Right renal pelvis (tissue), 4 donors: ENCODE data around the gene DLX6. TPM values are rescaled to one million over a fixed set of nuclear protein-coding genes. Genes with fewer than 3 reads are reported as not detected.

Source experiments
- DNase-seq, 4 donors: peaks; one replicate each; pipeline ENCODE4 v3.0.0-alpha.2; 2013; ENCODE audit warnings: low read depth in 4 of 4, low spot score in 3 of 4, missing footprints in 1 of 4
- polyA plus RNA-seq, 4 donors: library from polyadenylated mRNA; unstranded; fragments of 120-200 nt; gene quantifications; one replicate each; pipeline ENCODE4 v1.2.1, GENCODE V29; 2013; ENCODE audit not compliant: insufficient read length in 4 of 4

The DLX6 gene
- polyA plus RNA-seq, 4 donors: 0.05 to 0.08 TPM; not detected in 2

DNA sequence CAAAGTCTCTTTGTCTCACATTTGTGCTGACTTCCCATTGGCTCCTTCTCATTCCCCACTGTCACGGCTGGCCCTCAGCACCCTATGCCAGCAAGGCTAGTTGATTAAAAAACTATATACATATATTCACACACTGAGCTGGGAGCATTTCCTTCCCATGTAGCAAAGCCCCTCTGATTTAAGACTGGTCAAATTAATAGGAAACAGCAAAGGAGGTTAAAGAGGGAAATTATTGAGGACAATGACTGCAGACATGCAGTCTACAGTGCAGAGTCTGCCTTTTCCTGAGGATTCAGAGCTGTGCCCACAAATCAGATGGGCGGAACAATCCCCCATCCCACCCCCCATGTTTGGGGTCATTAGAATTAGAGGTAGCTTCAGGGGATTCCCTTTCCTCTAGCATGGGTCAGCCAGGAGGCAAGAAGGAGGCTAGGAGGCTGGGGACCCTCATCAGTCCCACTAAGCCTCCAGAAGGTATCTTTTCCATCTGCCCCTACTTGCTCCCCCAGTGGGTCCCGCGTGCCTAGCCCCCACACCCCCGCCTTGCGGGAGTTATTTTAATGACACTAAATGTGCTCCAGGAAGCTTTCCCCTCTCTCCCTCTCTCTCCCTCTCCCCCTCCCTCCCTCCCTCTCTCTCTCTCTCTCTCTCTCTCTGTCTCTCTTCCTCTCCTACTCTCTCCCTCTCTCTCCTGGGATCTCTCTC is 9.8 kb upstream of the DLX6 start:
- DNase-seq: no peak

DNA sequence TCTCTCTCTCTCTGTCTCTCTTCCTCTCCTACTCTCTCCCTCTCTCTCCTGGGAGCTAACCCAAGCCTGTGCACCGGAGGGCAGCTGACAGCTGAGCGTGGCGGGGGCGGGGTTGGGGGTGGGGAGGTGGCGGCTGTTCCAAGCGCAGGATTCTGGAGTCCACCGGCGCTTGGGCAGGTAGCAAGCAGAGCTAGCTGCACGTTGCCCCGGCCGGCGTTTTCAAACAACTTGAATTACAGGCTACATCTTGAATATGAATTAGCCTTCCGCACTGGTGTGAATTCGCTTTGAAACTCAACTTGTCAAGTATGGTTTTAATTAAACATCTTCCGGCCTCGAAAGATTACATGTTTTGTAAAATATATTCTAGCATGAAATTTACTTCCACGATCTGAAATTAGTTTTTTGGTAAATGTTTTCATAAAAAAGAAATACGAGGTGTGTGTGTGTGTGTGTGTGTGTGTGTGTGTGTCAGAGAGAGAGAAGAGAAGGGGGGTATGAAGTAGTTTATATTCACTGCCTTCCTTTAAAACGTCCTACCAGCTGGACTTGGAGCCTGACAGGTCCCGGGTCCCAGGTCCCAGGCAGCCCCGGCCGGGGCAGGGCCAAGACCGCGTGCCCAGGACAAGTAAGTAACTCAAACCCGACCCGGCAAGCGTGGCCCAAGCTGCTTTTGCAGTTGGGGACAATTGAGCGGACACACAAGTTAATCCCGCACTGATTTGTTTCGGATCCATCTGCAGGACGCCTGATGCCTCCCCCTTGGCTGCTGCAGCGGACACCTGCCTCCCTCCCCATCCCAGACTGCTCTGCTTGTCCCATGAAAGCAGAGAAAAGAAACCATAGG is 9.0 kb upstream of the DLX6 start:
- no peak for DNase-seq

DNA sequence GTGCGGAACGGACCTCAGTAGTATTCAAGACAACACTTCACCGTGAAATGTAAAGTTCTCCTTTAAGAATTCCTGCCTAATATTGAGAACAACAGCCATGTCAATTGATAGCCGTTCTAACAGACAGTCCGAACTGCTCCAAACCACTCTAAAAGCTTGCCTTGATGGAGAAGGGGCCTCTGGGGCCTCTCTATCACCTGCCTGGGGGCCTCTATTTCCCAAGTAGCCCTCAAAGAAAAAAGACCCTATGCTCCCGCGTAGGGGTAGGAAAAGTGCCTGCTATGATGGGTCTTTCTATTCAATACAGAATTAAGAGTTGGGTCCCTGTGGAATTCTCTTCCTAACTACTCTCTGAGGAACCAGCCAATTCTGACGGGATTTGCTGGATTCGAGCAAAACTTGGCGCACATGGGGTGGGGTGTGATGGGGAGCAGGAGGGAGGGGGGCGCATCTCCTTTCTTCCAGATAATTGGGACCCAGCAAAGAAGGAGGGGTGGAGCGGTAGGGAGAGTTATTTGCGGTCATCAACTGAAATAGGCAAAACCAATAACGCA is 8.3 kb upstream of the DLX6 start:
- no peak for DNase-seq

DNA sequence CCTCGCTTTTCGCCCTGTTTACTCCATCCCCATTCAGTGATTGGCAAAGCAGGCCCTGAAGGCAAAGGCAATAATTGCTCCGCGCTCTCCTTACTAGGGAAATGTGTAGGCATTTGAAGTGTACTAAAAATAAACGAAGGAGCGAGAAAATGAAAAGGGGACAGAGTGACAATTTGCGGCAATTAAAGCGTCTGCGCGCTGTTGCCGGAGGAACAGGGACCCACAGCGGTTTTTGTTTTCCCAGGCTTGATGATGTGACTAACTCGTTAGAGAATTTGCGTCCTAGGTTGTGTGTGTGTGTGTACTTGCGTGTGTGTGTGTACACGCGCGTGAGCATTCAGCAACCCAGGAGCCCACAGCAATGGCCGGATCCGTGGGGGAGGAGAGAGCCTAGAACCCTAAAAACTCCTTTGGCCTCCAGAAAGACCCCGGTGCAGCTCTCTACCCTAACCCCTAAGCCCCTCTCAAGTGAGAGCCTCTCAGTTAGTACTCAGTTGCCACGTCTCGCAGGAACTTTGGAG is 7.8 kb upstream of the DLX6 start:
- no peak for DNase-seq

DNA sequence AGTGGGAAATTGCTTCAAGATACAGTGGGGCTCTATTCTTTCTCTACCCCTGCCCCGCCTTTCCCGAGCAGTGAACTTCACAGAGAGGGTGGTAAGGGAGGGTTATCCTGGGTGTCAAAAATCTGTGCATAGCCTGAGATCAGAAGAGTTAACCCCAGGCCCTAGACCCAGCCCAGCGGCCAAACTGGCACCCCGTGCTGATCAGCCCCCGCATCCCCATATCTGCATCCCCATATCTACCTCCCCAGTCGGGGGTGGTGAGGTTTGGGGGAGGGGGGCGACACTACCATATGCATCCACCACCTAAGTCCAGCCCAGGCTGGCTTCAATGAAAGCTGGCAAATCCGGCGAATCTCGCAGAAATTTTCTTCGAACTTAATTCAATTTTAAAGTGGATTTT is 7.0 kb upstream of the DLX6 start:
- DNase-seq: no peak

DNA sequence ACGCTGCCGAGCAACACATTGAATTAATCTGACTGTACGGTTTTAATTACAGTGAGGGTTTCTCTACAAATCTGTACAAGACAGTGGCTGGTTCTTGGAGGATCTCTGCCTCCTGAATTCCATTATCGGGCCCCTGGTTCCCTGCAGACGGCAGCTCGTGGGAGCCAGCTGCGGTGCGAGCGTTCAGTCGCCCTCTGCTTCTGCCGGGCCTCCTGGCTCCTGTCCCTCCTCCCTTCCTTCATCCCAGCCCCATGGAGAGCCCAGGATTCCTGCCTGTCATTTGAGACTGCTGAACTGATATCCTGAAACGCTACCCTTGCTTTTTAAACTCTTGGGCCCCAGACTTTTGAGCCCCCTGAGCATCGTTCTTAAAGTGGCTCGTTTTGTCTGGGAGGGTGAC is 6.6 kb upstream of the DLX6 start:
- DNase-seq: no peak

DNA sequence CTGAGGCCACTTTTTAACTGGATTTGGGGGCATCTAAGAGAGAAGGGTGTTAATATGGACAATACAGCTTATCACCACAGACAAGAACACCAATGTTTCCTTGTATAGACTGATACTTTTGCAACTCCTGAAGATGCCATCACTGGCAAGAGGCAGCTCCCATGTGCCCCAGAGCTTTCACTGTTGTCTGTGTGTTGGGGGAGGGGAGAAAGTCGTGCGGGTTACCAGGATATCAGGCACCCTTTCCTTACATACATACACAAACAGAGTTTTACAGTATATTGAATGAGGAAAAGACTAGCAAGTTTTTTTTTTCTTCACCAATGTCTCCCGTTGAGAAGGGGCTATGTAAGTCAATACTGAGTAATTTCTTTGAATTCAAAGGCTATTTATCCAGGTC is 4.1 kb upstream of the DLX6 start:
- DNase-seq: no peak

DNA sequence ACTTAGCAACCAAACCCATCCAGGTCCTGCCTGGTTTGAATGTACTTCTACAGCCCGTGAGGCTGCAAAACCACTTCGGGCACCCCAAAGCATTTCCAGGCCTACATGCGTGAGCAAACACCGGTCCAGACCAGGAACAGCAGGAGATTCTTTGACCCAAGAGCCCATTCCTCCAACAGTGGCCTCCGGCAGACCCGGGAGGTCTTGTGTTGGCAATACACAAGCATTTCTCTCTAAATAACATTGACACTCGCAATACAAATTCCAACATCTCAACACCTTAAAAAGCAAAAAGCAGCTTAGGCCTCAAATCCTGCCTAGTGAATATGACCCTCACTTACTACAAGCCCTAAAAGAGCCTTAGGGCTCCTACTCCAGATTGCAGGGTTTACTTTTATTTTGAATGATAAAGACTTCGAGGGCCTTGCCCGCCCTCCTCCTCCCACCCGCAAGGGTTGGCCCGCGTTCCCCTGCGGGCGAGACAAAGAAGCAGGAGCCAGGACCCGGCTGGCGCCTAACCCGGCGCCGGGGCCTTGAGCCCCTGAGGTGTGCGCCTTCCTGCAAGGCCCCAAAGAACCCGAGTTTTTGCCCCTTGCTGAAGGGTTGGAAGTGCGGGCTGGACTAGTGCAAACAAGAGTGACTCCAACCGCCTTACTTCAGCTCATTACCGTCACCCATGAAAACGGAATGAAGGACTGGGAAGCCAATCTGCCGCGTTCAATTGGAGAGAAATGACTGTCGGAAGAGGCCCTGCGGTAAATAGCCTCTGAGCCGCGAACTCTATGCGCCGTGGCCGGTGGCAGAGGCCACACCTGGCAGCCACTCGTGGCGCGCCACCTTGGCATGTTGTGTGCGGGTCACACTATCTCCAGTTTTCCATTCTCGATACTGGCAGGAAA is 3.4 kb upstream of the DLX6 start:
- no peak for DNase-seq

DNA sequence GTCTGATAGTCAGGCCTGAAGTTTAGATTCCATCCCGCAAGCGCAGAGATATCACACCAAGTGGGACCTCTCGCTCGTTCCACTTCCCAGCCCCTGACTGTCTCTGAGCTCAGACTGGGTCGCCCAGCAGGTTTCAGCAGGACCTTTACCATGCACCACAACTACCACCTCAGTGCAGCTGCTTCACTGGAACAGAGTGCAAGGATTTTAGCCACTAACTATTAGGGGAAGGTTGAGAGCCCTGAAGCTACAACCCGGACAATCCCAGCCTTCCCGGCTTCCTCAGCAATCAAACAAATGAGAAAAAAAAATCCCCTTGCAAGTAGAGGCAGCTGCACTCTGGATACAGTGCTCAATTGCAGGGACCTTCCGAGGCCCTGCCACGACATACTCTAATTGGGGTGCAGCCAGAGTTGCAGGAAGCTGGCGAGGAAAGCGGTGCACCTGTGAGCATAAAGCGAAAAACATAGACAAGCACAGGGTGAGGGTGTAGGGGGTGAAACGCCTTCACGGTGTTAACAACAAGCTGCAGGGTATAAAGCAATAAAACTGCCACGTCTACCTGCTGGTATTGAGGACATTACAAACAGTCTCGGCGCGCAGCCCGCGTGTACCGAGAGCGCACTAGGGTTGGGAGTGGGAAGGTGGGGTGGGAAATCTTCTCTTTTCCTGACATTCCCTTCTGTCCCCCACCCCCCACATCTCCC is 2.6 kb upstream of the DLX6 start:
- DNase-seq: no peak

DNA sequence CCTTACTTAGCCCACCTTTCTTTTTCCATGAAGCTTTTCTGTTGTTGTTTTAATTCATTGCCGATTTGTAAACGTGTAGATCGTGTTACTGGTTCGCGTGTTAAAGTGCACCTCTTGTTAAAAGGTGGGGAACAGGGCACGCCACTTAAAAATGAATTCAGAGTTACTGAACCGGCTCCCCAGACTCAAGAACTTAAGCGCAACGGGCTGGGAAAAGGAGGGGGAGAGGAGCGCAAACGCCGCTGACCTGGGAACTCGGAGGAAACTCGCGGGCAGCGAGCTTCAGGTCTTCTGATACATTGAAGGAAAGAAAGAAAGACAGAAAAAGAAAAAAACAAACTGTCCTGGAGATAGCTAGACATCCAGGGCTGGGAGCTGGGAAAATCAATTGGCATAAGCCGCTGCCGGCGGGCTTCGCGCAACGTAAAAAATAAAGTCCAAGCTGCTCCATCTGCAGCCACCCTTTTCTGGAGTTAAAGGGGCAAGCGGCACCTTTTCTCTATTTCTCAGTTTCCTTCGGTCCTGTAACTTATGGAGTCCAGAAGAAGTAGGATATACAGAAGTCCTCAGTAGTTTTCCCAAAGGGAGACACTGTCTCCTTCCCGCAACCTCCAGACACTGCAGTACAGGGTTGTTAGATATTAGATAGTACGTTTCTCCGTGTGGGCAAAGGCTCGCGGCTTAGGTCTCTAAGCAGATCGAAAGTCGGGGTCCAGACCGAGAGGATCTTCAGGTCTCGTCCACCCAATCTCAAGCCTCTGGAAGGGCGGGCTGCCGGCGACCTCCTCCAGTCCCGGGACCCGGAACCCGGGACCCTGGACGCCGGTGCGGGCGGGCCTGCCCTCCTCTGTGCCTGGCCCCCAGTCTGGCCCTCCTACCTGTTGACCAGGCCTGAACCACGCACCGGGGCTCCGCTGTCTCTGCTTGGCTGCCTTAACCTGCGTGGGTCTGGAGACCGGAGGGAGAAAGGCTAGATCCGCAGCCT is 1.8 kb upstream of the DLX6 start:
- DNase-seq: no peak

DNA sequence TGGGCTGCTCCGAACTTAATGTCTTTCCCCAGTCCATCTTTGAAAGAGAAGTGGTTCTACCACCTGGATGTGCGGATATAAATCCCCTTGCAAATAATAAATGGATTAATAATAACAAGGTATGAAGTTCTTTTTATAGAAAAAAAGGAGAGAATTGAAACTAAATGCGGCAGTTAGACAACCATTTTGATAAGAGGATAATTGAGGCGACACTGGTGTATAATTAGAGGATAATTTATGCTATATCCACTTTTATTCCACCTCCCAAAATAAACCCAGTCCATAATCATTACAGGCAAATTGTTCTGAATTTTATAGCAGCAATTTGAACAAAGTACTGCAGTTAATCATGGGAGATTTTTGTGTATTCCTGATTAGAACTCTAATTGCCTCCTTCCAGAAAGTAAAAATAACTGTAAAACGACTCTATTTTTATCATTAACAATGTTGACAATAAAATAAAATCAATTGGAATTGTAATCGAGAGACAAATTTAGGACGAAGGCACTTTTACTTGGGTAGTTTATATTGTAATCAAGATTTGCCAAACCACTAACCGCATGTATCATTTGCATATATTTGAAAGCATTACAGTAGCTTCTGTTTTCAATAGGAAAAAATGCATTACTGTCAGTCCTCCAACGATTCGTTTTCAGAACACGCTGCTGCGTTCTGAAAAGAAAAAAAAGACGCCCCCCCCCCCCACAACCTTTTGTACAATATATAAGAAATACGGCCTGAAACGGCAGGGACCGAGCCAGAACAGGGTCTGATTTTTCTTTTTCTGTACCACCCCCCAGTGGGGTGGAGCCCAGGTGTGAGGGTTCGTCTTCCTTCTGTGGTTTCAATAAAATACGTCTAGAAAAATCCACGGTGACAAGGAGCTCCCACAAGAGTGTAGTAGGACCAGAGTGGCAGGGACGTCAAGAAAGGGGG is 838 bp upstream of the DLX6 start:
- DNase-seq: no peak

DNA sequence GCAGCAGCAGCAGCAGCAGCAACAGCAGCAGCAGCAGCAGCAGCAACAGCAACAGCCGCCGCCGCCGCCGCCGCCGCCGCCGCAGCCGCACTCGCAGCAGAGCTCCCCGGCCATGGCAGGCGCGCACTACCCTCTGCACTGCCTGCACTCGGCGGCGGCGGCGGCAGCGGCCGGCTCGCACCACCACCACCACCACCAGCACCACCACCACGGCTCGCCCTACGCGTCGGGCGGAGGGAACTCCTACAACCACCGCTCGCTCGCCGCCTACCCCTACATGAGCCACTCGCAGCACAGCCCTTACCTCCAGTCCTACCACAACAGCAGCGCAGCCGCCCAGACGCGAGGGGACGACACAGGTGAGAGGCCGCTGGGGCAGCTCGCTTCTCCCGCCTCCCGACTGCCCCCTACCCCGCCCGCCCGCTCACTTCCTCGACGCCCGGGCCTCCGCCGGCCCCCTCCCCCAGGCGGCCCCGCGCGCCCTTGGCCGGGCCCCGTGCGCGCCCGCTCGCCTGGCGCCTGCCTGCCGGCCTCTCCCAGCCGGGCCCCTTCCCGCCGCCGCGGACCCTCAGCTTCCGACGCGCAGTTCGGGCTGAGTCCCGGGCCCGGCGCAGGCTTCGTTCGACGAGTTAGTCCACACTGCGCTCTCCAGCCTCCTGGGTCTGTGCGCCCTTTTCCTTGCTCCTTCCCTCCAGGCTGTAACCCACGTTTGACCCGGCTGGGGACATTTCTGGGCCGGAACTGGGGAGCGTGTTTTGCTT is 882 bp downstream of the DLX6 start:
- no peak for DNase-seq

DNA sequence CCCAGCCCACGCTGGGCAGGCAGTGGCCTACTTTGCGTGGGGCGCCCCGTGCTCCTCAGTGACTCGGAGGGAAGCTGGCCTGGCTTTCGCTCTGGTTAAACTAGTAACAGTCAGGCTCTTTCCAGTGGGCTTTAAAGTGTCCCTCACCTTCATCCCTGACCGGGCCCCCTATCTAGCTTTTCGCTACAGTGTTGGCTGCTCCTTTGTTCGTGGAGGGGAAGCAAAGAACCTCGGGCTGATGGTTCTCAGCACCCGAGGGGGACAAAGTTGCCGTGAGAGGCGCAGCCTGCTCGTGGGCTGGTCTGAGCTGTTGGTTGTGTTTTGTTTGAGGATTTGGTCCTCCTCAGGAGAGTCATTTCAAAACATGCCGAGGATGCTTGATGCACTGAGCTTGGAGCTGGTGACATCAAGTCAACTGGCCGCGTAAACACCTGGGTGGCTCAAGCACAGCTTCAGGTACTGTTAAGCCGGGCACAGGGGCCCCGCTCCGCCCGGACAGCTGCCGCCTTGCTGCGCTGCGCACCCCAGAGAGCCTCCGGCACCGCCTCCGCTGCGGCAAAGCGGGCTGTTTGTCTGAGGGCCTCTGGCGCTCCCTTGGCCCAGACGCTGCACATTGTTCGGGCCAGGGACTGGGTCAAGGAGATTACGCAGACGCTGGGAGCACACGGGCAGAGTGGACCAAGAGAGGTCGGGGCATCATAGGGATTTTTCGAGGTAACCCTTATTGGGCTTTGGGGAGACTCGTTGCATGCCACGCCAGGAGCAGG is 1.6 kb downstream of the DLX6 start:
- DNase-seq: no peak

DNA sequence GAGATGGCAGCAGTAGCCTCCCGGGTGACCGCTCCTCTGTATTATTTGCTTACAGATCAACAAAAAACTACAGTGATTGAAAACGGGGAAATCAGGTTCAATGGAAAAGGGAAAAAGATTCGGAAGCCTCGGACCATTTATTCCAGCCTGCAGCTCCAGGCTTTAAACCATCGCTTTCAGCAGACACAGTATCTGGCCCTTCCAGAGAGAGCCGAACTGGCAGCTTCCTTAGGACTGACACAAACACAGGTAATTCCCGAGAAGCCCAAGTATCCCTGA is 2.2 kb downstream of the DLX6 start:
- no peak for DNase-seq

DNA sequence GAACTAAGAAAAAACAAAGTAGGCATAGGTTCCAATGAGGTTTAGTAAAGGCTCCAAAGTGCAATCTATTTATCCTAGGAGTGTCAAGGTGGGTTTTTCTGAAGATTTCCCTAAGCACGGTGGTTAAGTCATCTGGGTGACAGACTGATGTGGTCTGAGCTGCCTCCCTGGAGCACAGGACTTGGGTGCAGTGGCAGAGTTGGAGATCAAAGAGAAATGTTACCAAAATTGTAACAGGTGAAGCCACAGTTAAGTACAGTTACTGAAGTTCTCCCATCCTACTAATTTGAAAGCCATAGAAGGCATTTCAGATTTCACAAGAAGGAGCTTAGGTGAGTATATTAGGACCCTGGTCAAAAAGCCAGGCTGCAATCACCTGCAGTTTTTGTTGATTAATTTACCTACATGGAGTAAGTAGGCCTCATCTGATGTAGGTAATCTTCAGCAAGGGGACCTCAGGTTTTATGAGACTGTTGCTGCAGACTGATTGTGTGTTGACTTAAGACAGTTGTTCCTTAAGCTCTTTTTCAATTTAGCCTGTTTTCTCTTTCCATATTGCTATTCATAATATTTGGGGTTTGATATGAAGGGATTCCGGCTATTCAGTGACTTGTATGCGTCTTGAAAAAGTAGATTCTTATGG is 3.0 kb downstream of the DLX6 start:
- no peak for DNase-seq
